ENCODE measurements around the gene TRPV5. TPM values are rescaled to one million over a fixed set of nuclear protein-coding genes. Genes with fewer than 3 reads are reported as not detected.

Gene TRPV5
- total and polyA plus RNA-seq, 2 of the 8 experiments (the other 6 are each of a cell fraction or from before 2014, with no cell fraction given): 0.03 TPM; not detected in 1

GRCh38 chr7:142886866-142887265 lies 46.7 kb downstream of the TRPV5 start:
- H3K27ac ChIP-seq (ENCODE audit: low read depth, low read length): no peak overlapping the region
- no peak overlapping the region for H4K5ac ChIP-seq (ENCODE audit: insufficient read length, low read depth, low read length)
- no peak overlapping the region for H2BK5ac ChIP-seq (ENCODE audit: low read depth, low read length)
- no peak overlapping the region for H2BK12ac ChIP-seq (ENCODE audit: low read depth, low read length)
- 0 out of 2 replicates have a peak overlapping the region, but pooled peaks have one; percentile 25 for H2BK20ac ChIP-seq (ENCODE audit: low read length)
- 82% methylated on average over 7 of the region's 7 CpGs; no CpG with 5 or more reads in 1 of the 2 experiments for WGBS, 2 experiments (ENCODE audit: extremely low coverage in 1 of 2, insufficient coverage in 1 of 2, insufficient read length in 1 of 2, insufficient replicate concordance in 2 of 2, low coverage in 1 of 2, low lambda C conversion rate in 2 of 2, missing lambda C conversion rate in 1 of 2)
- H3K79me2 ChIP-seq (ENCODE audit: control insufficient read depth in 1 of 2, insufficient read depth in 2 of 2, low read length in 2 of 2): no peaks in the 10 kb centered on the region
- no peak overlapping the region for H3K9ac ChIP-seq (replicated peaks in 1 of 4; ENCODE audit: extremely low read depth in 1 of 4, low read depth in 3 of 4, low read length in 3 of 4)
- H4K20me1 ChIP-seq (replicated peaks in 1 of 2; ENCODE audit: control insufficient read depth in 1 of 2, insufficient read depth in 2 of 2, low read length in 2 of 2): peaks cover 0 to 5% of the 10 kb centered on the region in 2 experiments
- no peak for FAIRE-seq
- H2AK5ac ChIP-seq (ENCODE audit: low read depth, low read length): peak overlapping the region; percentile 40; the same call in 1 of the 2 replicates
- H3K18ac ChIP-seq (ENCODE audit: extremely low read depth, low read length): no peak overlapping the region
- H3K4me1 ChIP-seq (replicated peaks in 1 of 4; ENCODE audit: control insufficient read depth in 3 of 4, insufficient read depth in 4 of 4, low read length in 3 of 4): peaks cover 0 to 10% (median 2%) of the 10 kb centered on the region in 4 experiments; a peak in 2 of 7 replicates
- no peak overlapping the region for H4K8ac ChIP-seq (ENCODE audit: extremely low read depth, insufficient read depth, low read length)
- H2BK120ac ChIP-seq (replicated peaks; ENCODE audit: low read depth, low read length): no peak overlapping the region
- no peak overlapping the region for H4K91ac ChIP-seq (replicated peaks; ENCODE audit: insufficient read length, low read length)
- no peak overlapping the region for H3K14ac ChIP-seq (ENCODE audit: insufficient read length)
- no peaks in the 10 kb centered on the region for H3K79me1 ChIP-seq (ENCODE audit: low read depth, low read length)
- H3K4ac ChIP-seq (replicated peaks; ENCODE audit: insufficient read length, low read depth, low read length): no peak overlapping the region
- no peak for DNase-seq (ENCODE audit: low read depth in 1 of 2, low spot score in 2 of 2)
- H2BK15ac ChIP-seq (ENCODE audit: low read length): 0 out of 2 replicates have a peak overlapping the region, but pooled peaks have one; percentile 22
- H3K56ac ChIP-seq (replicated peaks; ENCODE audit: insufficient read length, low read depth, low read length): no peak overlapping the region
- H2AFZ ChIP-seq (ENCODE audit: low read length): no peak overlapping the region
- no peak overlapping the region for H3K4me2 ChIP-seq (ENCODE audit: insufficient read depth in 1 of 2, low read depth in 2 of 2, low read length in 2 of 2)
- CTCF ChIA-PET (ENCODE audit: partially characterized antibody): interaction anchor here (0.6 to 2.5 kb wide), 13 partner anchors 10 to 328 kb away, joined by 3 to 18 read pairs (median 4); no protein-coding TSS in a partner anchor
- H3K9me3 ChIP-seq (ENCODE audit: insufficient read depth in 2 of 2, low read depth in 1 of 2, low read length in 1 of 2): no peaks in the 10 kb centered on the region
- no peak overlapping the region for H3K4me3 ChIP-seq (ENCODE audit: extremely low read depth in 1 of 4, insufficient read depth in 2 of 4, low read depth in 3 of 4, low read length in 4 of 4)
- H3K23ac ChIP-seq (ENCODE audit: insufficient read length): no peak overlapping the region
- no peaks in the 10 kb centered on the region for H3K27me3 ChIP-seq (replicated peaks in 1 of 4; ENCODE audit: control insufficient read depth in 3 of 4, extremely low read depth in 1 of 4, insufficient read depth in 3 of 4, low read length in 3 of 4)
- H3K36me3 ChIP-seq (ENCODE audit: control insufficient read depth in 2 of 4, insufficient read depth in 4 of 4, low read length in 3 of 4): no peaks in the 10 kb centered on the region
- peaks cover 10% of the 10 kb centered on the region; the same call in 1 of the 2 replicates for H3K23me2 ChIP-seq (ENCODE audit: low read depth, low read length)
- POLR2A ChIA-PET (ENCODE audit: partially characterized antibody): interaction anchor here (1.2 kb wide), 1 partner anchor 15 kb away, joined by 4 read pairs; no protein-coding TSS in a partner anchor
- TF ChIP-seq GTF2F1 (IDR thresholded peaks at IDR 0.05; ENCODE audit: borderline replicate concordance, low read depth, low read length) (no peak), SIRT6 (IDR thresholded peaks at IDR 0.05; ENCODE audit: low read length) (no peak), POU5F1 (IDR thresholded peaks at IDR 0.05; ENCODE audit: low read depth, low read length) (no peak), JUND (IDR thresholded peaks at IDR 0.05; ENCODE audit: low read length) (no peak), TAF7 (optimal IDR thresholded peaks at IDR 0.05; ENCODE audit: borderline replicate concordance, low read depth, low read length) (no peak), PHF8 (conservative IDR thresholded peaks at IDR 0.05; ENCODE audit: low read depth, low read length) (no peak), CTCF (IDR thresholded peaks at IDR 0.05; ENCODE audit: control extremely low read depth in 1 of 3, insufficient read depth in 1 of 3, low read depth in 1 of 3, low read length in 3 of 3) (no peak), TBP (IDR thresholded peaks at IDR 0.05; ENCODE audit: low read depth, low read length) (no peak), BCL11A (IDR thresholded peaks at IDR 0.05; ENCODE audit: low read depth in 2 of 2, low read length in 2 of 2) (no peak), FOSL1 (IDR thresholded peaks at IDR 0.05; ENCODE audit: insufficient read depth, low read depth, low read length) (no peak), HDAC2 (IDR thresholded peaks at IDR 0.05; ENCODE audit: borderline replicate concordance in 1 of 2, low read depth in 2 of 2, low read length in 2 of 2) (no peak)

Measured in H1 (cell line).